HepG2 (cell line): ENCODE data around the gene LONP1. TPM values are rescaled to one million over a fixed set of nuclear protein-coding genes. Genes with fewer than 3 reads are reported as not detected.

Source experiments
- ATAC-seq: fragments of 200-7000 bp; cut with Tn5 transposase; 3 replicates; pipeline ENCODE4 v1.9.1; 2020; ENCODE audit warnings: mild to moderate bottlenecking, moderate library complexity
- BruUV-seq: library from RNA; stranded (reverse); fragments of 400-500 nt; replicated peaks from 2 replicates; lab custom pipeline; 2021; lab: Mats Ljungman, UMichigan
- CTCF ChIA-PET: fragments of 300-600 bp; formaldehyde crosslinking; extraction: SDS; loops from one replicate; lab custom pipeline; 2021; ENCODE audit warnings: low total read pairs, inconsistent platforms, low intra/inter-chr PET ratio; lab: Yijun Ruan, JAX
- POLR2A ChIA-PET: fragments of 350-600 bp; sonication (Branson Sonifier 250); formaldehyde crosslinking; loops from one replicate; lab custom pipeline; 2020; ENCODE audit warnings: antibody characterized with exemption, inconsistent platforms; lab: Yijun Ruan, JAX
- DNase-seq: peaks from one replicate; pipeline ENCODE4 v3.0.0-alpha.2; 2015; ENCODE audit warnings: low spot score
- FAIRE-seq: peaks from 3 replicates; lab custom pipeline; 2011; peaks lifted over from hg19 to GRCh38; lab: Jason Lieb, UNC
- H2AFZ ChIP-seq: one replicate; pipeline ENCODE4 v1.6.1; 2011; ENCODE audit warnings: low read length, inconsistent platforms
- H3K27ac ChIP-seq: fragments of 300-600 bp; 3 replicates; pipeline ENCODE4 v1.8.0; 2011; ENCODE audit warnings: mixed run types, mild to moderate bottlenecking, mixed read lengths, low read length, inconsistent platforms; ENCODE audit not compliant: insufficient read depth; ENCODE audit errors: extremely low read length
- H3K27me3 ChIP-seq, 2 experiments: fragments of 200-600 bp in 1 of 2; 2 replicates in 1 of 2; 3 replicates in 1 of 2; pipeline versions ENCODE4 v1.6.0 to v1.8.0; 2011; ENCODE audit warnings: low read length in 2 of 2, mild to moderate bottlenecking in 2 of 2, moderate library complexity in 2 of 2, inconsistent platforms in 1 of 2; ENCODE audit not compliant: insufficient read depth in 2 of 2, control insufficient read depth in 1 of 2
- H3K36me3 ChIP-seq, 2 experiments: fragments of 200-600 bp in 1 of 2; replicated peaks in 1 of 2; 2 replicates in 1 of 2; 3 replicates in 1 of 2; pipeline versions ENCODE4 v1.5.1 to v1.8.0; 2011; ENCODE audit warnings: low read length in 2 of 2, inconsistent platforms in 1 of 2; ENCODE audit not compliant: insufficient read depth in 2 of 2, control insufficient read depth in 1 of 2
- H3K4me1 ChIP-seq: 2 replicates; pipeline ENCODE4 v1.5.1; 2012; ENCODE audit warnings: low read length, inconsistent platforms; ENCODE audit not compliant: insufficient read depth
- H3K4me2 ChIP-seq: 2 replicates; pipeline ENCODE4 v1.6.0; 2011; ENCODE audit warnings: low read depth, low read length, inconsistent platforms
- H3K4me3 ChIP-seq, 3 experiments: fragments of 200-600 bp in 1 of 3; sonication (generic), shearing (Covaris generic) in 1 of 3; replicated peaks in 1 of 3; 2 replicates each; pipeline ENCODE4 v1.5.1; 2011 to 2016; ENCODE audit warnings: low read length in 3 of 3, inconsistent platforms in 2 of 3, low read depth in 2 of 3, mild to moderate bottlenecking in 2 of 3, control low read depth in 1 of 3, mixed read lengths in 1 of 3; ENCODE audit not compliant: insufficient read depth in 1 of 3
- H3K79me2 ChIP-seq: one replicate; pipeline ENCODE4 v1.6.1; 2011; ENCODE audit warnings: low read length, inconsistent platforms; ENCODE audit not compliant: insufficient read depth
- H3K9ac ChIP-seq: 2 replicates; pipeline ENCODE4 v1.6.0; 2011; ENCODE audit warnings: mild to moderate bottlenecking, low read depth, low read length, inconsistent platforms; ENCODE audit not compliant: insufficient read depth
- H3K9me3 ChIP-seq: 2 replicates; pipeline ENCODE4 v1.5.1; 2012; ENCODE audit warnings: mild to moderate bottlenecking, low read length
- H4K20me1 ChIP-seq: 2 replicates; pipeline ENCODE4 v1.6.0; 2011; ENCODE audit warnings: inconsistent platforms, mild to moderate bottlenecking, low read length, moderate library complexity; ENCODE audit not compliant: insufficient read depth
- AGO1 ChIP-seq: fragments of 200-400 bp; formaldehyde crosslinking; IDR thresholded peaks from 2 replicates; pipeline ENCODE4 v1.6.1; 2017; ENCODE audit warnings: mild to moderate bottlenecking, low read depth, low read length, moderate library complexity; ENCODE audit not compliant: poor library complexity, severe bottlenecking
- AGO2 ChIP-seq: fragments of 200-400 bp; formaldehyde crosslinking; optimal IDR thresholded peaks from 2 replicates; pipeline ENCODE3; 2017; ENCODE audit warnings: mild to moderate bottlenecking, low read depth, low read length, moderate library complexity
- DMTF1 ChIP-seq: sonication (generic); formaldehyde crosslinking; IDR thresholded peaks from 2 replicates; pipeline ENCODE4 v1.4.0; 2020; ENCODE audit warnings: mild to moderate bottlenecking, missing genetic modification reagents
- GABPA ChIP-seq, 2 experiments: IDR thresholded peaks; 2 replicates each; pipeline ENCODE4 v1.6.1; 2011 to 2016; ENCODE audit warnings: low read depth in 2 of 2, low read length in 1 of 2, missing biosample characterization in 1 of 2, missing genetic modification characterization in 1 of 2
- GATAD1 ChIP-seq: IDR thresholded peaks from 2 replicates; pipeline ENCODE4 v1.6.1; 2016; ENCODE audit warnings: missing genetic modification reagents, missing compliant biosample characterization
- MLXIP ChIP-seq: sonication (generic); formaldehyde crosslinking; IDR thresholded peaks from 2 replicates; pipeline ENCODE4 v1.9.0; 2021; ENCODE audit warnings: missing genetic modification reagents, borderline replicate concordance
- PAX8 ChIP-seq: sonication (generic); formaldehyde crosslinking; IDR thresholded peaks from 2 replicates; pipeline ENCODE4 v1.8.0; 2022; ENCODE audit warnings: mild to moderate bottlenecking, missing genetic modification reagents, borderline replicate concordance
- POLR2A ChIP-seq, 2 experiments: IDR thresholded peaks; 2 replicates each; pipeline ENCODE4 v1.6.1; 2011; ENCODE audit warnings: low read depth in 2 of 2, low read length in 2 of 2, mild to moderate bottlenecking in 1 of 2, moderate library complexity in 1 of 2; ENCODE audit not compliant: insufficient read depth in 1 of 2
- POLR2G ChIP-seq: fragments of 200-400 bp; formaldehyde crosslinking; IDR thresholded peaks from 2 replicates; pipeline ENCODE4 v1.6.1; 2018; ENCODE audit warnings: mild to moderate bottlenecking, low read depth, low read length, moderate library complexity
- RBM22 ChIP-seq: fragments of 200-400 bp; formaldehyde crosslinking; optimal IDR thresholded peaks from 2 replicates; pipeline ENCODE3; 2017; ENCODE audit warnings: mild to moderate bottlenecking, low read length, moderate library complexity
- WGBS: methylation state at CpG from one replicate; pipeline ENCODE4 v1.1.6; 2017; ENCODE audit warnings: low lambda C conversion rate; 5-methylcytosine and 5-hydroxymethylcytosine counted together
- in situ Hi-C: cut with HindIII; loops from 2 replicates; pipeline ENCODE4 v1.10.0; 2017; ENCODE audit warnings: low pct_unique_long_range_greater_than_20kb; ENCODE audit not compliant: extremely low pct_ligation_motif_present
- intact Hi-C: fragments of 100-400 bp; cut with micrococcal nuclease; formaldehyde crosslinking; loops from one replicate; pipeline ENCODE4 v1.10.0; 2022; ENCODE audit not compliant: unreplicated experiment
- polyA plus RNA-seq, 8 experiments: library from polyadenylated mRNA; depleted of rRNA in 3 of 8; stranded (reverse) in 7 of 8; unstranded in 1 of 8; fragments of >200 nt; fragmentation: Illumina TruSeq in 4 of 8; extraction: Trizol in 4 of 8; gene quantifications; 2 replicates each; pipeline versions ENCODE4 v1.2.1 to v1.2.3, GENCODE V29; 2011 to 2016; ENCODE audit warnings: low read depth in 4 of 8, missing spikeins in 1 of 8, mixed read lengths in 1 of 8; ENCODE audit not compliant: insufficient read depth in 1 of 8
- total RNA-seq, 5 experiments: library from RNA; depleted of rRNA; stranded (reverse); fragments of >200 nt; fragmentation: Illumina TruSeq; extraction: Trizol; gene quantifications; 2 replicates each; pipeline ENCODE4 v1.2.3, GENCODE V29; 2016; ENCODE audit warnings: low read depth in 1 of 5

The LONP1 gene
- total and polyA plus RNA-seq, 2 of the 13 experiments (the other 11 are each of a cell fraction or from before 2014, with no cell fraction given): 59.5 to 76.8 TPM

- TF ChIP-seq DMTF1 (CRISPR knock-in tag) (no peak), MLXIP (CRISPR knock-in tag) (no peak)
These were observed 21.1 kb downstream of the LONP1 start (continued) for GRCh38 chr19:5698635-5699422.

GRCh38 chr19:5697890-5698634 lies 21.9 kb downstream of the LONP1 start:
- peak; percentile 91 for TF ChIP-seq AGO2
- TF ChIP-seq AGO1: peak; percentile 65
- peak; percentile 35 for TF ChIP-seq RBM22
- no peak for TF ChIP-seq PAX8 (CRISPR knock-in tag)
- no peak for TF ChIP-seq GATAD1 (CRISPR knock-in tag)
- peak; percentile 14; the same call in 1 of the 2 replicates for TF ChIP-seq POLR2G
- peak in 1 of 2 experiments; percentile 36; a peak in 2 of 4 replicates for TF ChIP-seq POLR2A (IDR thresholded peaks at IDR 0.05; ENCODE audit: insufficient read depth in 1 of 2, low read depth in 2 of 2, low read length in 2 of 2)
- no peak for TF ChIP-seq GABPA (IDR thresholded peaks at IDR 0.05; ENCODE audit: low read depth, low read length)
- TF ChIP-seq GABPA (CRISPR knock-in tag; IDR thresholded peaks at IDR 0.05; ENCODE audit: low read depth): no peak
- ATAC-seq (no peak; the same call in 2 of the 3 replicates), FAIRE-seq (no peak), DNase-seq (no peak)
- Histone ChIP-seq H3K4me2 (no peak overlapping the region), H3K27me3 (no peaks in the 10 kb centered on the region), H4K20me1 (peaks cover 13% of the 10 kb centered on the region; the same call in 1 of the 2 replicates), H3K9me3 (no peaks in the 10 kb centered on the region), H3K27ac (no peak overlapping the region), H3K36me3 (peaks cover 32 to 66% of the 10 kb centered on the region in 2 experiments), H3K4me3 (no peak overlapping the region), H3K79me2 (peaks cover 5% of the 10 kb centered on the region), H3K9ac (no peak overlapping the region), H2AFZ (no peak overlapping the region), H3K4me1 (no peaks in the 10 kb centered on the region)
- no TSS peak for BruUV-seq
- in situ Hi-C loops: no loop called here
- intact Hi-C loops: no loop called here
- POLR2A ChIA-PET: interaction anchor here (3.2 kb wide), 1 partner anchor 8 kb away, joined by 12 read pairs; the partner anchor contains the start of gene RPL36
- CTCF ChIA-PET: no interaction called here
- 98% methylated on average over 24 of the region's 30 CpGs for WGBS
